Measurements from ENCODE around the gene ARMC5. TPM values are rescaled to one million over a fixed set of nuclear protein-coding genes. Genes with fewer than 3 reads are reported as not detected.

The ARMC5 gene
- total RNA-seq, 3 donors from 2014 or later: 5.3 to 7.2 (median 6.9) TPM

- TF ChIP-seq POLR2AphosphoS5 (IDR thresholded peaks at IDR 0.05) (no peak), POLR2A (IDR thresholded peaks at IDR 0.05) (no peak), CTCF (IDR thresholded peaks at IDR 0.05) (no peak)
- intact Hi-C loops (cut with DNase I; ENCODE audit: low total_unique reads): no loop called here
- H3K36me3 ChIP-seq: peaks cover 2% of the 10 kb centered on the region
- no peaks in the 10 kb centered on the region for H3K9me3 ChIP-seq
- peaks cover 4 to 5% of the 10 kb centered on the region in 2 donors for H3K4me1 ChIP-seq
- DNase-seq (ENCODE audit: low spot score in 2 of 2): no peak
- no peak overlapping the region for H3K4me3 ChIP-seq
- no peak overlapping the region for H3K27ac ChIP-seq
- H3K27me3 ChIP-seq: peaks cover 0 to 3% of the 10 kb centered on the region in 2 donors
These were observed 29.9 kb downstream of the ARMC5 start for GRCh38 chr16:31489298-31489564.

- Histone ChIP-seq H3K9me3 (no peaks in the 10 kb centered on the region), H3K4me3 (no peak overlapping the region), H3K27ac (no peak overlapping the region), H3K4me1 (peaks cover 4 to 5% of the 10 kb centered on the region in 2 donors), H3K27me3 (peaks cover 0 to 3% of the 10 kb centered on the region in 2 donors), H3K36me3 (peaks cover 2% of the 10 kb centered on the region)
- no peak for TF ChIP-seq CTCF (IDR thresholded peaks at IDR 0.05)
- no peak for TF ChIP-seq POLR2AphosphoS5 (IDR thresholded peaks at IDR 0.05)
- TF ChIP-seq POLR2A (IDR thresholded peaks at IDR 0.05): no peak
- DNase-seq (ENCODE audit: low spot score in 2 of 2): no peak
- intact Hi-C loops (cut with DNase I; ENCODE audit: low total_unique reads): no loop called here
These were observed 30.6 kb downstream of the ARMC5 start for GRCh38 chr16:31489616-31490584.

- peaks cover 4 to 5% of the 10 kb centered on the region in 2 donors for H3K4me1 ChIP-seq
- no peak overlapping the region for H3K4me3 ChIP-seq
- TF ChIP-seq POLR2A (IDR thresholded peaks at IDR 0.05) (no peak), CTCF (IDR thresholded peaks at IDR 0.05) (no peak)
- H3K36me3 ChIP-seq: peaks cover 2% of the 10 kb centered on the region
- intact Hi-C loops (cut with DNase I; ENCODE audit: low total_unique reads): no loop called here
- H3K27me3 ChIP-seq: no peaks in the 10 kb centered on the region
- no peak overlapping the region for H3K27ac ChIP-seq
- no peak for DNase-seq (ENCODE audit: low spot score in 2 of 2)
- no peaks in the 10 kb centered on the region for H3K9me3 ChIP-seq
These were observed 32.6 kb downstream of the ARMC5 start for GRCh38 chr16:31491778-31492418.

GRCh38 chr16:31493506-31494125, 34.3 kb downstream of the ARMC5 start:
- Histone ChIP-seq H3K36me3 (peaks cover 2% of the 10 kb centered on the region), H3K9me3 (no peaks in the 10 kb centered on the region), H3K4me3 (no peak overlapping the region), H3K27me3 (no peaks in the 10 kb centered on the region), H3K27ac (no peak overlapping the region), H3K4me1 (peaks cover 0 to under 1% of the 10 kb centered on the region in 2 donors)
- no peak for TF ChIP-seq POLR2AphosphoS5 (IDR thresholded peaks at IDR 0.05)
- no peak for TF ChIP-seq POLR2A (IDR thresholded peaks at IDR 0.05)
- intact Hi-C loops (cut with DNase I; ENCODE audit: low total_unique reads): no loop called here
- no peak for DNase-seq (ENCODE audit: low spot score in 2 of 2)

- Histone ChIP-seq H3K4me1 (no peaks in the 10 kb centered on the region), H3K4me3 (no peak overlapping the region), H3K9me3 (no peaks in the 10 kb centered on the region), H3K36me3 (peaks cover 2% of the 10 kb centered on the region), H3K27me3 (no peaks in the 10 kb centered on the region), H3K27ac (no peak overlapping the region)
- intact Hi-C loops (cut with DNase I; ENCODE audit: low total_unique reads): no loop called here
- TF ChIP-seq POLR2A (IDR thresholded peaks at IDR 0.05): no peak
- no peak for TF ChIP-seq POLR2AphosphoS5 (IDR thresholded peaks at IDR 0.05)
- TF ChIP-seq CTCF (IDR thresholded peaks at IDR 0.05): no peak
- DNase-seq (ENCODE audit: low spot score in 2 of 2): no peak
These were observed 37.4 kb downstream of the ARMC5 start for GRCh38 chr16:31496670-31497069.
